Fibroblast of the aortic adventitia (primary cell): ENCODE measurements around the gene PIWIL1. TPM values are rescaled to one million over a fixed set of nuclear protein-coding genes. Genes with fewer than 3 reads are reported as not detected.

Experiments used
- DNase-seq: peaks from one replicate; pipeline ENCODE4 v3.0.0-alpha.2; 2010; ENCODE audit warnings: low read depth
- H3K4me3 ChIP-seq: 2 replicates; pipeline ENCODE4 v1.5.1; 2011; ENCODE audit warnings: low read depth, mild to moderate bottlenecking, control low read depth, low read length, moderate library complexity
- total RNA-seq: library from RNA; depleted of rRNA; stranded (reverse); fragments of >200 nt; gene quantifications from 2 replicates; pipeline ENCODE4 v1.2.3, GENCODE V29; 2012; ENCODE audit warnings: low replicate concordance
- TF ChIP-seq, protein P1 (sequence below): IDR thresholded peaks from 2 replicates; pipeline ENCODE4 v1.5.1; 2011; ENCODE audit warnings: mild to moderate bottlenecking, low read length, control low read depth, inconsistent platforms; ENCODE audit not compliant: insufficient read depth

PIWIL1 gene
- total RNA-seq, 1 donor: not detected

DNA sequence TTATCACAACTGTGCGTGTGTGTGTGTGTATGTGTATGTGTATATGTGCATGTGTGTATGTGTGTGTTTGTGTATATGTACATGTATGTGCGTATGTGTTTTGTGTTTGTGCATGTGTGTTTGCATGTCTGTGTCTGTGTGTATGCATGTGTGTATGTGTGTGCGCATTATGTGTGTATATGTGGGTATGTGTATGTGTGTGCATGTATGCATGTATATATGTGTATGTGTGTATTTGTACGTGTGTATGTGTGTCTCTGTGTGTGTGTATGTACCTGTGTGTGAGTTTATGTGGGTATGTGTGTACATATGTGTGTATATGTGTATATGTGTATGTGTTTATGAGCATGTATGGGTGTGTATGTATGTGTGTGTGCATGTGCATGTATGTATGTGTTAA, 37.6 kb upstream of the PIWIL1 start:
- DNase-seq: no peak
- H3K4me3 ChIP-seq: no peak overlapping the region
- TF ChIP-seq, protein P1, sequence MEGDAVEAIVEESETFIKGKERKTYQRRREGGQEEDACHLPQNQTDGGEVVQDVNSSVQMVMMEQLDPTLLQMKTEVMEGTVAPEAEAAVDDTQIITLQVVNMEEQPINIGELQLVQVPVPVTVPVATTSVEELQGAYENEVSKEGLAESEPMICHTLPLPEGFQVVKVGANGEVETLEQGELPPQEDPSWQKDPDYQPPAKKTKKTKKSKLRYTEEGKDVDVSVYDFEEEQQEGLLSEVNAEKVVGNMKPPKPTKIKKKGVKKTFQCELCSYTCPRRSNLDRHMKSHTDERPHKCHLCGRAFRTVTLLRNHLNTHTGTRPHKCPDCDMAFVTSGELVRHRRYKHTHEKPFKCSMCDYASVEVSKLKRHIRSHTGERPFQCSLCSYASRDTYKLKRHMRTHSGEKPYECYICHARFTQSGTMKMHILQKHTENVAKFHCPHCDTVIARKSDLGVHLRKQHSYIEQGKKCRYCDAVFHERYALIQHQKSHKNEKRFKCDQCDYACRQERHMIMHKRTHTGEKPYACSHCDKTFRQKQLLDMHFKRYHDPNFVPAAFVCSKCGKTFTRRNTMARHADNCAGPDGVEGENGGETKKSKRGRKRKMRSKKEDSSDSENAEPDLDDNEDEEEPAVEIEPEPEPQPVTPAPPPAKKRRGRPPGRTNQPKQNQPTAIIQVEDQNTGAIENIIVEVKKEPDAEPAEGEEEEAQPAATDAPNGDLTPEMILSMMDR: no peak

DNA sequence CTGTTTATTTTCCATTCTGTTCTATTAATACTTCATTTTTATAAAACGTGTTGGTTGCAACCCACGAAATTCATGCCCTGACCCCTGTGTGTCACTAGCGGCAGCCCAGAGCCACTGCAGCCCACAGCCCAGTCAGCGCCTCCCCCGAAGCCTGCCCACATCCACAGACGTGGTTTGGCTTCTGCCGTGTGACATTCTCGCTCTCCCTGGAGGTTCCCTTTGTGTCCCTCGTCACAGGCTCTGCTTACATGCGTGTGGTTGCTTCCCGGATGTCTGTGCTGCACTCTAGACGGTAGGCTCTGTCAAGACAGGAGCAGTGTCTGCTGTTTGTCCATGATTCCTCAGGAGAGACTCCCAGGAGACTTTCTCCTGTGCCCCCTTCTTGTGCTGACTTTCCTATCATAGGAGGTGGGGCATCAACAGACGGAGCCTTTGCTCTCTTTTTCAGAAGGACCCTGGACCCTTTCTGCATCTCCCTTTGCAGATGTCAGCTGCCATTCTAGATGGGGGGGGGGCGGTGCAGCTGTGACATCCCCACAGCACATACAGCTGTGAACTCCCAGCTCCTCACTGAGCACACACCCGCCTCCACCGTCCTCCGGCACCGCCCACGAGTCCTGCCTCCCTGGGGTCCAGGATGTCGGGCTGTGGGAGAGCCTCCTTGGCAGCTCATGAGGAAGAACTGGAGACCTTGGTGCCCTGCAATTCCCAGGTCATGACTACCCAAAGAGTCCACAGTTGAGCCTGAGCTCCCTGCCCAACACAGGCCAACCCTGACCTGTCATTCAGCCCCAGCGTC, 36.8 kb upstream of the PIWIL1 start:
- H3K4me3 ChIP-seq: no peak overlapping the region
- DNase-seq: no peak
- TF ChIP-seq, protein P1: no peak

DNA sequence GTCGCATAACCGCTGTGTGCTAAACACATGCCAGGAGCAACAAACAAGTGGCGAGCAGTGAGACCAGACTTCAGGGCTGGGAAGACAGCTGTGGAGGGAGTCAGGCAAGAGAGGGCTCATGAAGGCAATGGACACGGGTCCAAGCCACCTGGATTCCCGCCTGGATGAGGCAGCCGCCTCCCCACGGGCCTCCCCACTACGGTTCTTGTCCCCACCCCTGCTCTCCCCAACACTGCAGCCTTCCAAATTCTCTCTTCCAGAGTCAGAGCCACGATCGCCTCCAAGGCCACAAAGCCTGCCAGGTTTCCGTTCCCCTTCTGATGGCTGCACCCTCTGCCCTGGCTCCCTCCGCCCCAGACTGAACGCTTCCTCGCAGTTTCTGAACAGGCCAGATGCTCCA, 36.1 kb upstream of the PIWIL1 start:
- no peak overlapping the region for H3K4me3 ChIP-seq
- DNase-seq: no peak
- TF ChIP-seq, protein P1: no peak

DNA sequence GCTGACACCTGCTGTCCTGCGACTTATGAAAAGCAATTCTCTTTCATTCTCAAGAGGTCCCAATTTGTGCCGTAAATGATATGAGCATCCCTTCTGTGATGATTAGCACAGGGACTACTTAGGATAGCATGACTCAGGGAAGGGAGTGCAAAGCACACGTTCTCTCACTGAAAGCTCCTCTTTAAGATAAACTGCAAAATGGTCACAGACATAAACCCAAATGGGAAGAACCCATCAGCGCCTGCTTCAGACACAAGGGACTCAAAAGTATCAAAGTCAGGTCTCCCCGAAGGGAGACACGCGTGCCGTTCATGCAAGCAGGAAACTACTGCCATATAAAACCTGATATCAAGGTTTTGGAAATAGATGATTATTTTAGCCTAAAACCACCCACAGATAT, 33.9 kb upstream of the PIWIL1 start:
- TF ChIP-seq, protein P1: no peak
- no peak overlapping the region for H3K4me3 ChIP-seq
- DNase-seq: no peak

DNA sequence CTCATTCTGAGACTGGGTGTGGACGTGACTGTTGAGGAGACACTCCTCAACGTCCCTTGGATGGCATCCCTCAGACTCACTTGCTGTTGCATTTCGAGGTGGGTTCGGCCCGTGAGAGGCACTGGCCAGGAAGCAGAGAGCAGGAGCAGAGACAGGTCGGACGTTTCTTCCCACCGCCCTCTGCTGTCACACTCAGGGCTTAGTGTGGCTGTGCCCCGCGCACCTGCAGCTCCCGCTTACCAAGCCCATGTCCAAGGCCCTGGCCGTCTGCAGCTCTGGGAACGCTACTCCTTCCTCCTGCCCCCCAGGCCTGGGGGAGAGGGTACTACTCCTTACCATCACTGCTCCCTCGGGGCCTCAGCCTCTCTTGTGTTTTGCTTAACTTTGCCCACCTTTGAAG, 29.8 kb upstream of the PIWIL1 start:
- TF ChIP-seq, protein P1: no peak
- no peak overlapping the region for H3K4me3 ChIP-seq
- DNase-seq: no peak

DNA sequence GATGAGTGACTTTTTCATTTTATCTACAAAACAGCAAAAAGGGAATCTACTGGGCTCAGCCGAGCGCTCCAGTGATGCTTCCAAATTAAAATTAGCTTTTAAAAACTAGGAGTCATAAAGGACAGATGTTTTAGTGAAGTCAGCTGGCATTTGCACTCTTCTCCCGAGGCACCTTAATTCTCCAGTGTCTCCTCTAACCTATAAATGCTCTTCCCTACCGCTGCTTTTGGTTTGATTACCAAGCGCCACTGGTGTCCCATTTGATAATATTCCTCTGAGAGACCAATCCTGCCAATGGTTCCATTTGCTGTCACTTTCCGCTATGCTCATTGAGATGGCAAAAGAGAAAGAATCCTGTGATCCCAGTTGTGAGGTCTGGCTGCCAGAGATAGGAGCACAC, 29.3 kb upstream of the PIWIL1 start:
- TF ChIP-seq, protein P1: no peak
- H3K4me3 ChIP-seq: no peak overlapping the region
- DNase-seq: no peak

DNA sequence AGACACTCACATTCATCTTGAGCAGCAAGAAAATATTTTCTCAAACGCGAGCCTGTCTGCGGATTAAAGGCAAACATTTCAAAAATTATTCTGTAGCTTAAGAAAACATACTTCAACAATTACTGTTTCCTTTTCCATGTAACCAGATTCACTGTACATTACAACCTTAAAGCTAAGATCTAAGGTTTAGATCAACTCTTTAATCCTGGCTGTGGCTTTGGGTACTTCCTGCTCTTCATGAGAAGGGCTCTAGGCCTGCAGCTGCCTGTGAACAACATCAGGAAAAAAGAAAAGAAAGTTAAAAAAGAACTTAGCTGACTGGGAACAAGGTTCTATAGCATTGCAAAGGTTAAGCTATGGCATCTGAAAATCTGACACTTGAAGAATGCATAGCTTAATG, 21.4 kb upstream of the PIWIL1 start:
- TF ChIP-seq, protein P1: no peak
- DNase-seq: no peak
- H3K4me3 ChIP-seq: no peak overlapping the region
